ENCODE data around the gene RALGPS1.
A peak's percentile ranks its signal among the peaks of the same experiment; 100 is the strongest.

Gene RALGPS1

GRCh38 chr9:126982215-126983002 lies 67.8 kb downstream of the RALGPS1 start:
- no peak for DNase-seq (ENCODE audit: low read depth in 2 of 2)
- TF ChIP-seq CTCF (IDR thresholded peaks at IDR 0.05; ENCODE audit: low read depth, low read length), result no peak
- H3K4me3 ChIP-seq (replicated peaks in 1 of 2; ENCODE audit: low read depth in 2 of 2, low read length in 2 of 2), result no peak overlapping the region

GRCh38 chr9:126983767-126984166 lies 69.2 kb downstream of the RALGPS1 start:
- no peak overlapping the region for H3K4me3 ChIP-seq (replicated peaks in 1 of 2; ENCODE audit: low read depth in 2 of 2, low read length in 2 of 2)
- TF ChIP-seq CTCF (IDR thresholded peaks at IDR 0.05; ENCODE audit: low read depth, low read length), result no peak
- DNase-seq (ENCODE audit: low read depth in 2 of 2), result no peak

GRCh38 chr9:126984969-126985368 lies 70.4 kb downstream of the RALGPS1 start:
- no peak for TF ChIP-seq CTCF (IDR thresholded peaks at IDR 0.05; ENCODE audit: low read depth, low read length)
- no peak for DNase-seq (ENCODE audit: low read depth in 2 of 2)
- no peak overlapping the region for H3K4me3 ChIP-seq (replicated peaks in 1 of 2; ENCODE audit: low read depth in 2 of 2, low read length in 2 of 2)

- peak; percentile 61 to 92 for DNase-seq (ENCODE audit: low read depth in 2 of 2)
- no peak overlapping the region for H3K4me3 ChIP-seq (replicated peaks in 1 of 2; ENCODE audit: low read depth in 2 of 2, low read length in 2 of 2)
- no peak for TF ChIP-seq CTCF (IDR thresholded peaks at IDR 0.05; ENCODE audit: low read depth, low read length)
These were observed 71.4 kb downstream of the RALGPS1 start for GRCh38 chr9:126985870-126986498.

GRCh38 chr9:126986506-126986951 lies 71.9 kb downstream of the RALGPS1 start:
- TF ChIP-seq CTCF (IDR thresholded peaks at IDR 0.05; ENCODE audit: low read depth, low read length), result no peak
- no peak overlapping the region for H3K4me3 ChIP-seq (replicated peaks in 1 of 2; ENCODE audit: low read depth in 2 of 2, low read length in 2 of 2)
- DNase-seq (ENCODE audit: low read depth in 2 of 2), result peak in 1 of 2 donors; percentile 26

- no peak for TF ChIP-seq CTCF (IDR thresholded peaks at IDR 0.05; ENCODE audit: low read depth, low read length)
These were observed 74.3 kb downstream of the RALGPS1 start for GRCh38 chr9:126988857-126989256.

More at GRCh38 chr9:126988857-126989256, 74.3 kb downstream of the RALGPS1 start:
- no peak for DNase-seq (ENCODE audit: low read depth in 2 of 2)
- H3K4me3 ChIP-seq (replicated peaks in 1 of 2; ENCODE audit: low read depth in 2 of 2, low read length in 2 of 2), result no peak overlapping the region
